M059J (cell line): Measurements from ENCODE around the gene GRIP2. TPM values are rescaled to one million over a fixed set of nuclear protein-coding genes. Genes with fewer than 3 reads are reported as not detected.

ENCODE experiments used
- DNase-seq: peaks from one replicate; pipeline ENCODE4 v3.0.0-alpha.2; 2012; ENCODE audit warnings: low read depth
- total RNA-seq: library from RNA; depleted of rRNA; stranded (reverse); fragments of >200 nt; shearing (Covaris generic); gene quantifications from 2 replicates; pipeline ENCODE4 v1.2.3, GENCODE V29; 2014

GRIP2 gene
- total RNA-seq, 1 experiment from 2014 or later = 7.6 TPM

- DNase-seq = no peak
Observed at GRCh38 chr3:14453876-14454638, 86.1 kb downstream of the GRIP2 start.

DNA sequence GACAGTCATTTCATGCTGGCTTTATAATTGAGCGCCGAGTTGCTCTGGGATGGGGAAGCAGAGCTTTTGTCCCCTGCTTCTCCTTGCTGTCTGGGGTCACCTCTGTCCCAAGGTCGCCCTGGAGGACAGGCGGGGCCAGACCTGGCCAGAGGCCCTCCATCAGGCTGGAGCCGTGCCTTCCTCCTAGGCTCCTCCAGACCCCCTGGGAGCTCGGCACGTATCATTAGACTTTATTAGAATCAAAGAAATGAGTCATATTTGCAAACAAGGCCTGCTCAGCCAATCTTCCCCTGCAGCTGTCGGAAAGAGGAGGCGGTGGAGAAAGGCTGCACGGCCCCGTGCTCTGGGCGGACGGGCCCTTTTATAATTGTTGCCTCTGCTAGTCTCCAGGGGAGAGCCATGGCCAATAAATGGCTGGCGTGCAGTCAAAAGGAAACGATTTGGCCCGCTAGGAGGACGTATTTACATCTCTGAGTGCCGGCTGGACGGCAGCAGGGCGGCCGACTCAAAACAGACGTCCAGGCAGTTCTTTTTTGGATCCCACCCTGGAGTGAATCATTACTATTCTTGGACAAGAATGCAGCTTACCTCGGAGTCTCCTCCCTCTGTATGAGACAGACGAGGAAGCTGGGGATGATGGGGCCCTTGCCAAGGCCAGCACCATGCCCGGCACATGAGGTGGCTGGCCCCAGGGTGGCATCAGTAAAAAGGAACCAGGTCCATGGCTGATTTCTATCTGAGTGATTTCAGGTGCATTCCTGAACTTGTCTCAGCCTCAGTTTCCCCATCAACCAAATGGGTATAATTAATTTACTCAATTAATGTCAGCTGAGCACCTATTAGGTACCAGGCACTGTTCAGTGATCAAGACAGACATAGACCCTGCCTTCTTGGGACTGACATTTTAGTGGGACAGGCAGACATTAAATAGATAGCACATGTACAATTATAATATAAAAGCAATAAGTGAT, 87.1 kb downstream of the GRIP2 start:
- peak; percentile 95 for DNase-seq

GRCh38 chr3:14451844-14452739, 88.0 kb downstream of the GRIP2 start:
- peak; percentile 95 for DNase-seq

GRCh38 chr3:14450922-14451606, 89.1 kb downstream of the GRIP2 start:
- DNase-seq = no peak

DNA sequence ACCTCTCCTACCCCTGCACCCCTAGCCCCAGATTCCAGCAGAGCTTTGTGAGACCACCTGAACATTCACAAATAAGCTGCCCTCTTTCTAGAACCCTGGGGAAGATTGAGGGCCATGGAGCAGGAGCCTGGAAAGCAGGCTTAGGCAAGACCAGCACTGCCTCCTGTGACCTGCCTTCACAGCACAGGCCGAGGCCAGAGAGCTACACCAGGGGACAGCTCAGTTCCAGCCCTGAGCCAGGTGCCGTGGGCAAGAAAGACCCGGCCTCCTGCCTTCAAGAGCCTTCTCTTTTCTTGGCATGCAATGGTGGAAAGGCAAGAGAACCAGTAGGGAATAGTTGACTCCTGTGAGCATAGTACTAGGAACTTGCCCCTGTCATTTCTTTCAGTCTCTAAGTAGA, 89.6 kb downstream of the GRIP2 start:
- no peak for DNase-seq

GRCh38 chr3:14448756-14449727, 91.1 kb downstream of the GRIP2 start:
- no peak for DNase-seq

DNA sequence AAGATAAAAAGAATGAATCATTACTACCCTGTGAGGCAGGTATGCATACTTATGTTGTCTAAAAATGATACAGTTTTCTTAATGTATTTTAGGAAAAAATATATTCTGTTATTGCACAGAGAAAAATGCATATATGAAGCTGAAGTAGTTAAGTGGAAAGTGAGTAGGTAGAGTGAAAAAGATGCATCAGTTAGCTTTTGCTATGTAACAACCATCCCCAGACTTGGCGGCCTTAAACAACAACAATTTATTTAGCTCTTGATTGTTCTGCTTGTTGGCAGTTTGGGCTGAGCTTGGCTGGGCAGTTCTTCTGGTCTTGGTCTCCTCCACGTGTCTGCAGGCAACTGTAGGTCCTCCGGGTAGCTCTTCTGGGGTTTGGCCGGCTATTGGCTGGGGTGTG, 92.1 kb downstream of the GRIP2 start:
- DNase-seq = no peak

DNA sequence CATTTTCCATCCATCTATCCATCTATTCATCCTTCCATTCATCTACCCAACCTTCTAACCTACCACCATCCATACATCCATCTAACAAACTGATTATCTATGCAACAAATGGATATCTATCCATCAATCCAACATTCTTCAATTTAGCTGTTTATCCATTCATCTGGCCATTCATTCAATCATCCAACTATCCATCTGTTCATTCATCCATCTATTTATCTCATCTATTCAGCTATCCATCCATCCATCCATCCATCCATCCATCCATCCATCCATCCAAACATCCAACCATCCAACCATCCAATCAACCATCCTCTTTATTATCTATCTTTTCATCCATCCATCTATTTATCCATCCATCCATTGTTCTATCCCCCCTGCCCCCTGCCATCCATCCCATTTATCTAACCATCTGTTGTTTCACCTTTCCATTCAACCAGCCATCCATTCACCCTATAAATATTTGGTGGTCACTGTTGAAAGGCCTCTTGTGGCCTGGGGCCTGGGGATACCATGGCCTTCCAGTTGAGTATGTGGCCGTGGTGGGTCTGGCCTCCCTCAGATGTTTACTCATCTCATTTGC, 93.1 kb downstream of the GRIP2 start:
- no peak for DNase-seq

DNA sequence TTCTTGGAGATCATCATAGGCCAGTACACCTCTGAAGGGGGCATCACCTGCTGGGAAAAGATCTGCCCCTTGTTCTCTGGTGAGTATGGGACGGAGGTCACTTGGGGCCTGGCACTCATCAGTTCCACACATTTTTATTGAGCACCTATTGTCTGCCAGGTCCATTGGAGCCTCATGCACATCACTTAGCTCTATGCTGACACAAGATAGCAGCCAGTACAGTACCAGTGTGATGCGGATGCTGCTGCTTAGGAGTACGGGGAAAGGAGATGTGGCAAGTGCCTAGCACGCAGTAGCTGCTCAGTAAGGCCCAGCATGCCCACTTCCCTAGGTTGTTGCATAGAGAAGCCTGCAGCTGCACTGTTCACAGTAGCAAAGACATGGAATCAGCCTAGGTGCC, 94.4 kb downstream of the GRIP2 start:
- DNase-seq = no peak

- no peak for DNase-seq
Observed at GRCh38 chr3:14444380-14444779, 95.8 kb downstream of the GRIP2 start.

DNA sequence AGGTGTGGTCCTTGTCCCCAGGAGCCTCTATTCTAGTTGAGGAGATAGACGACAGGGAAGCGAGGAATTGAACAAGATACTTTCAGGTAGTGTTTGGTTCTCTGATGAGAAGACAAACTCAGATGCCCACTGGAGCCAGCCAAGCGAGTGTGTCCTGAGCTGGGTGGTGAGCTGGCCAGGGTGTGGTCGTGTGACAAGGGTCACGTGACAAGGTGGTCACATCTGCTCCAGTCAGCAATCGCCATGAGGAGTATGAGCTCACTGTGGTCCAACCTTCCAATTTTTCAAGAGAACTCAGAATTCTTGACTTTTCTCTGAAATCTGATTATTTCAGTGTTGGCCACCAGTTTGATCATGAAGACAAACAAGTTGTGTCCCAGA, 98.2 kb downstream of the GRIP2 start:
- DNase-seq = no peak

GRCh38 chr3:14441240-14441919, 98.8 kb downstream of the GRIP2 start:
- peak; percentile 68 for DNase-seq

DNA sequence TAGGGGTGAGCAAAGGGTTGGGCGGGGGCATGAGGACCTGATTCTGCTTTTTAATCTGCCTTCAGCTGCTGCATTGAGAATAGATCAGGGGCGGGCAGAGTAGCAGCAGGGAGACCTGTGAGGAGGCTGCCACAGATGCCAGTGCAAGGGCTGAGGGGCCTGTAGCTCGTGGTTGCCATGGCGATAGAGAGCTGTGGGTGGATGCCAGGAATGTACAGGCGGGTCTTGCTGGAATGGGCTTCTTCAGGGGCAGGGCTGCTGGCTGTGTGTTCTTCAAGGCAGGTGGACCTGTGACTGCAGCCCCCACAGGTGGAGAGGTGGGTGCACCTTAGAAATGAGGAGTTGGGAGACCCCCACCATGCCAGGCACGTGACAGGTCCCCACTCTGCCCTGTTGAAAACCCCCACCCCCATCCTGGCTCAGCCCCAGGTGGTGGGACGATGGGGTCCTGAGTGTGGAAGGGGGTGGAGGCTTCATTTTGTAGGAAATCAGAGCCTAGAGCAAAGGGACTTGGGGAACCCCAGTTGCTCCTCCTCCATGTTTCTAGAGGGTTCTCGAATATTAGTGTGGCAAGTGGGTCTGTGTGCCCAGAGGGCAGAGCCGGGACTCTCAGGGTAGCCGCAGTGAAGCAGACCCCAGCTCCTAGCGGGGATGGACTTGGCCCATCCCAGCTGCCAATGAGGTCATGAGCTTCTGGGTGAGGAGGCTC, 99.5 kb downstream of the GRIP2 start:
- DNase-seq = peak; percentile 62

GRCh38 chr3:14440168-14440518, 100.0 kb downstream of the GRIP2 start:
- no peak for DNase-seq

DNA sequence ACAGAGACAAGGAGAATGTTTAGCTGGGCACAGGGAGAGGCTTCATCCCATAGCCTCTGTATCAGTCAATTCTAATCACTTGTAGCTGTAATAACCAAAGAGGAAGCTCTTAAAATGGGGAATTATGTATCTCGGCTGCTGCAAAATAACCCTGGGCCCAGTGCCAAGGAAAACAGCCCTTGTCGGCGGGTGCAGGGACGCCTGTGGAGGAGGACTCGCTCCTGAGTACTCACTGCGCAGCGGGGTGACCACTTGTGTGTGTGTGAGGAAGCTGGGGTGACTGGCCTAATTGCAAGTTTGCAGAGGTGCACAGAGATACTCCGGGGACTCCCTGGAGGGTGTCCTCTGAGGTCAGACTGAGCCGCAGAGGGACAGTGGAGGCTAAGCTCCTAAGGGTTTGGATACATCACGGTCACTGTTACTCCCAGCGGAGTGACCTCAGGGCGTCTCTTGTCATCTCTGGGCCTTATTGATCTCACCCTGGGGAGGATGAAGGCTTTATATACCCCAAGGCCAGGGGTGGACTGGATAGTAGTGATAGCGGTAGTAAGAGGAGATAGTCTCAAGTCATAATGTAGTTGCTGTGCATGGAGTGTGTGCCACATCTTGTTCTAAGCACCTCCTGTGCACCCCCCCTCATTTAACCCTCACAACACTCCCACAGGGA, 100.5 kb downstream of the GRIP2 start:
- no peak for DNase-seq
